ENCODE results near the gene MAGEA9B. TPM values are rescaled to one million over a fixed set of nuclear protein-coding genes. Genes with fewer than 3 reads are reported as not detected.
A peak's percentile ranks its signal among the peaks of the same experiment; 100 is the strongest.

MAGEA9B gene
- polyA plus RNA-seq, 3 donors, result not detected

GRCh38 chrX:149631234-149632165, 44.2 kb upstream of the MAGEA9B start, which contains the start of gene TMEM185A:
Gene TMEM185A, minus strand, starts transcription at chrX:149631792. Its CDS starts 212 bp downstream, at chrX:149631580.
- peak within 1 kb of the TSS in 1 of 2 donors; percentile 48 for H3K27ac ChIP-seq (ENCODE audit: low read depth in 1 of 2, low read length in 2 of 2)
- H3K36me3 Mint-ChIP-seq, result no peaks in the 10 kb centered on the region
- H3K36me3 ChIP-seq (replicated peaks in 1 of 2; ENCODE audit: control insufficient read depth in 1 of 2, insufficient read depth in 2 of 2, low read length in 2 of 2), result no peaks in the 10 kb centered on the region
- H3K4me3 Mint-ChIP-seq, result peak within 1 kb of the TSS; percentile 89 to 94
- H3K27me3 ChIP-seq (ENCODE audit: control insufficient read depth in 2 of 2, insufficient read depth in 2 of 2, low read length in 2 of 2), result peaks cover 0 to 6% of the 10 kb centered on the region in 2 donors
- peaks cover 28% of the 10 kb centered on the region for H4K20me1 ChIP-seq (ENCODE audit: insufficient read depth, low read length)
- DNase-seq, result peak; percentile 35 to 75 (median 45)
- H3K27me3 Mint-ChIP-seq (ENCODE audit: low read depth in 3 of 3), result peaks cover 0 to 13% (median 9%) of the 10 kb centered on the region in 3 donors
- peaks cover 0 to 4% (median 0%) of the 10 kb centered on the region in 7 donors for H3K9me3 Mint-ChIP-seq
- TF ChIP-seq CTCF (IDR thresholded peaks at IDR 0.05), result no peak
- intact Hi-C loops (cut with micrococcal nuclease), result no loop called here
- peaks cover 32% of the 10 kb centered on the region for H3K79me2 ChIP-seq (ENCODE audit: insufficient read depth, low read length)
- peak within 1 kb of the TSS; percentile 79 for H3K4me2 ChIP-seq (replicated peaks; ENCODE audit: extremely low read depth, low read length, poor library complexity, severe bottlenecking)
- H3K4me3 ChIP-seq (replicated peaks in 1 of 3; ENCODE audit: low read depth in 2 of 3, low read length in 3 of 3), result peak within 1 kb of the TSS; percentile 47 to 76 (median 61)
- H3K4me1 ChIP-seq (ENCODE audit: control insufficient read depth in 1 of 2, insufficient read depth in 2 of 2, low read length in 2 of 2), result peaks cover 14 to 16% of the 10 kb centered on the region in 2 donors
- WGBS (ENCODE audit: insufficient coverage), result under 1% methylated on average over 71 of the region's 102 CpGs
- peaks cover 23% of the 10 kb centered on the region for H3K4me1 Mint-ChIP-seq
- peak within 1 kb of the TSS; percentile 66 for H3K9ac ChIP-seq (ENCODE audit: insufficient read depth, low read length, poor library complexity, severe bottlenecking)
- no peaks in the 10 kb centered on the region for H3K9me3 ChIP-seq (replicated peaks in 1 of 2; ENCODE audit: control insufficient read depth in 1 of 2, insufficient read depth in 1 of 2, low read length in 2 of 2)
- peak within 1 kb of the TSS in 6 of 7 donors; percentile 25 to 80 (median 57) for H3K27ac Mint-ChIP-seq
- H2AFZ ChIP-seq (ENCODE audit: insufficient read depth, low read depth, low read length, poor library complexity, severe bottlenecking), result peak within 1 kb of the TSS; percentile 81

GRCh38 chrX:149630681-149631233, 43.5 kb upstream of the MAGEA9B start:
- H3K79me2 ChIP-seq (ENCODE audit: insufficient read depth, low read length), result peaks cover 32% of the 10 kb centered on the region
- Mint-ChIP-seq H3K36me3 (no peaks in the 10 kb centered on the region), H3K4me1 (peaks cover 23% of the 10 kb centered on the region), H3K9me3 (peaks cover 0 to 4% (median 0%) of the 10 kb centered on the region in 7 donors), H3K27ac (peak overlapping the region in 6 of 7 donors; percentile 25 to 80 (median 57)), H3K27me3 (ENCODE audit: low read depth in 3 of 3) (peaks cover 0 to 13% (median 9%) of the 10 kb centered on the region in 3 donors), H3K4me3 (peak overlapping the region; percentile 89 to 94)
- 30% methylated on average over 2 of the region's 16 CpGs for WGBS (ENCODE audit: insufficient coverage)
- no peaks in the 10 kb centered on the region for H3K36me3 ChIP-seq (replicated peaks in 1 of 2; ENCODE audit: control insufficient read depth in 1 of 2, insufficient read depth in 2 of 2, low read length in 2 of 2)
- peak overlapping the region; percentile 47 to 76 (median 61) for H3K4me3 ChIP-seq (replicated peaks in 1 of 3; ENCODE audit: low read depth in 2 of 3, low read length in 3 of 3)
- no peaks in the 10 kb centered on the region for H3K9me3 ChIP-seq (replicated peaks in 1 of 2; ENCODE audit: control insufficient read depth in 1 of 2, insufficient read depth in 1 of 2, low read length in 2 of 2)
- TF ChIP-seq CTCF (IDR thresholded peaks at IDR 0.05), result no peak
- H3K27me3 ChIP-seq (ENCODE audit: control insufficient read depth in 2 of 2, insufficient read depth in 2 of 2, low read length in 2 of 2), result peaks cover 0 to 6% of the 10 kb centered on the region in 2 donors
- H3K4me1 ChIP-seq (ENCODE audit: control insufficient read depth in 1 of 2, insufficient read depth in 2 of 2, low read length in 2 of 2), result peaks cover 14 to 16% of the 10 kb centered on the region in 2 donors
- DNase-seq, result peak in 2 of 3 donors; percentile 3 to 4
- H3K27ac ChIP-seq (ENCODE audit: low read depth in 1 of 2, low read length in 2 of 2), result peak overlapping the region in 1 of 2 donors; percentile 48
- peak overlapping the region; percentile 79 for H3K4me2 ChIP-seq (replicated peaks; ENCODE audit: extremely low read depth, low read length, poor library complexity, severe bottlenecking)
- H3K9ac ChIP-seq (ENCODE audit: insufficient read depth, low read length, poor library complexity, severe bottlenecking), result peak overlapping the region; percentile 66
- peaks cover 34% of the 10 kb centered on the region for H4K20me1 ChIP-seq (ENCODE audit: insufficient read depth, low read length)
- intact Hi-C loops (cut with micrococcal nuclease), result no loop called here
- H2AFZ ChIP-seq (ENCODE audit: insufficient read depth, low read depth, low read length, poor library complexity, severe bottlenecking), result peak overlapping the region; percentile 81

All from CD14-positive monocyte (primary cell).